ENCODE results near the gene ZMIZ1.

DNA sequence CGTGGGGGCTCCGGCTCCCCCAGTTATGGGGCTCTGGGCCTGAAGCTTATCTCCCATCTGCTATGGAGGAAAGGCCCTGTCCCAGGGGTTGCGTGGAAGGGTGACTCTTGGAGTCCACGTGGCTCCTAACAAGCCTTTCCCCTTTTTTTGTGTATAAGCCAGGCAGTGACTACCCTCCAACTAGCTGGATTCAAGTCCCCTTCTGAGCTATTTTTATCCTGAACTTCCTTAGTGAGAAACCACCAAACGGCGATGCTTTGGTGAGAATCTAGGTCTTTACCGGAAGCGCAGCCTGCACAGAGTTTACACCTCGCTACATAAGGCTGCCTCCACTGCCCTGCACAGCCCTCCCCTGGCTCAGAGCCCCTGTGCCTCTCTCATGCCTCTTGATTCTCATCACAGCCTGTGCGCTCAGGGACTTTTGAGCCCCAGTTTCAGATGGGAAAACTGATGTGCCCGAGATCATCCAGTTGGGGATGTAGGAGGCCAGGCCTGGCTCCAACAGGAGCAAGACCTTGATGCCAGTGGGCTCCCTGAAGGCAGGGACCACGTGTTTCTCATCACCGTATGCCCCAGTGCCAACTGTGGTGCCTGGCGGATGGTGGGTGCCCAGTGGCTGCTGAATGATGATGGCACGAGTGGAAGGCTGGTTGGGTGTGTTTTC, 176.2 kb downstream of the ZMIZ1 start:
- TF ChIP-seq CTCF (conservative IDR thresholded peaks at IDR 0.05), result no peak
- no peak for TF ChIP-seq ZFX (IDR thresholded peaks at IDR 0.05)
